GM23338 (cell line): ENCODE measurements around the gene SLC16A11. TPM values are rescaled to one million over a fixed set of nuclear protein-coding genes. Genes with fewer than 3 reads are reported as not detected.

Experiments used
- ATAC-seq: fragments of 200-7000 bp; cut with Tn5 transposase; 3 replicates; pipeline ENCODE4 v1.9.1; 2020
- DNase-seq: peaks from one replicate; pipeline ENCODE4 v3.0.0-alpha.2; 2015; ENCODE audit warnings: low spot score
- H2AFZ ChIP-seq: fragments of 200-600 bp; sonication (generic); 2 replicates; pipeline ENCODE4 v1.8.0; 2016; ENCODE audit warnings: antibody characterized with exemption, mild to moderate bottlenecking, moderate library complexity
- H3F3A ChIP-seq: fragments of 200-600 bp; sonication (generic); replicated peaks from 2 replicates; pipeline ENCODE4 v1.8.0; 2017; ENCODE audit warnings: antibody characterized with exemption, mixed run types, low read depth
- H3K27ac ChIP-seq: fragments of 200-600 bp; sonication (generic); 2 replicates; pipeline ENCODE4 v1.6.1; 2016; ENCODE audit warnings: low read depth
- H3K27me3 ChIP-seq: fragments of 200-600 bp; sonication (generic); 2 replicates; pipeline ENCODE4 v1.8.0; 2016; ENCODE audit warnings: mild to moderate bottlenecking, mixed run types, moderate library complexity; ENCODE audit not compliant: insufficient read depth
- H3K36me3 ChIP-seq: fragments of 200-600 bp; sonication (generic); 2 replicates; pipeline ENCODE4 v1.8.0; 2016; ENCODE audit warnings: mild to moderate bottlenecking; ENCODE audit not compliant: insufficient read depth
- H3K4me1 ChIP-seq: fragments of 200-600 bp; sonication (generic); 2 replicates; pipeline ENCODE4 v1.8.0; 2016; ENCODE audit warnings: mild to moderate bottlenecking, moderate library complexity; ENCODE audit not compliant: insufficient read depth
- H3K4me2 ChIP-seq: fragments of 200-600 bp; sonication (generic); 2 replicates; pipeline ENCODE4 v1.7.1; 2017; ENCODE audit warnings: mixed run types
- H3K4me3 ChIP-seq: fragments of 200-600 bp; sonication (generic); 2 replicates; pipeline ENCODE4 v1.6.1; 2016; ENCODE audit warnings: mixed run types
- H3K79me2 ChIP-seq: fragments of 200-600 bp; sonication (generic); replicated peaks from 2 replicates; pipeline ENCODE4 v1.8.0; 2017; ENCODE audit warnings: mild to moderate bottlenecking; ENCODE audit not compliant: insufficient read depth
- H3K9me2 ChIP-seq: fragments of 200-600 bp; sonication (generic); 2 replicates; pipeline ENCODE4 v1.8.0; 2017; ENCODE audit not compliant: insufficient read depth
- H4K20me1 ChIP-seq: fragments of 200-600 bp; sonication (generic); replicated peaks from 2 replicates; pipeline ENCODE4 v1.8.0; 2017; ENCODE audit warnings: mild to moderate bottlenecking; ENCODE audit not compliant: insufficient read depth
- H3K27ac Mint-ChIP-seq: 2 replicates; pipeline ENCODE4 v1.8.0; 2020; ENCODE audit warnings: inconsistent platforms, mild to moderate bottlenecking, moderate library complexity, mixed read lengths
- H3K27me3 Mint-ChIP-seq: 3 replicates; pipeline ENCODE4 v1.8.0; 2022; ENCODE audit warnings: low read depth, mild to moderate bottlenecking, moderate library complexity, mixed read lengths, inconsistent platforms; ENCODE audit not compliant: insufficient read depth, poor library complexity
- H3K36me3 Mint-ChIP-seq: 3 replicates; pipeline ENCODE4 v1.8.0; 2021; ENCODE audit warnings: low read depth, mild to moderate bottlenecking, inconsistent platforms, moderate library complexity, mixed read lengths
- H3K4me1 Mint-ChIP-seq: 3 replicates; pipeline ENCODE4 v1.8.0; 2020; ENCODE audit warnings: mild to moderate bottlenecking, inconsistent platforms, mixed read lengths
- H3K4me3 Mint-ChIP-seq: 3 replicates; pipeline ENCODE4 v1.8.0; 2021; ENCODE audit warnings: moderate library complexity, mild to moderate bottlenecking, inconsistent platforms, mixed read lengths
- H3K9me3 Mint-ChIP-seq: 3 replicates; pipeline ENCODE4 v1.8.0; 2020; ENCODE audit warnings: moderate library complexity, mild to moderate bottlenecking, inconsistent platforms, mixed read lengths
- CREB1 ChIP-seq: fragments of 250-450 bp; sonication (Bioruptor Pico); IDR thresholded peaks from 2 replicates; pipeline ENCODE4 v1.5.0; 2020; ENCODE audit warnings: low read depth, mild to moderate bottlenecking, moderate library complexity
- EZH2 ChIP-seq: fragments of 200-600 bp; sonication (generic); IDR thresholded peaks from one replicate; pipeline ENCODE4 v1.8.0; 2017; ENCODE audit warnings: antibody characterized with exemption, mild to moderate bottlenecking, low read depth; ENCODE audit not compliant: unreplicated experiment
- EZH2phosphoT487 ChIP-seq: fragments of 200-600 bp; sonication (generic); IDR thresholded peaks from one replicate; pipeline ENCODE4 v1.8.1; 2018; ENCODE audit warnings: antibody characterized with exemption; ENCODE audit not compliant: unreplicated experiment
- JUNB ChIP-seq: IDR thresholded peaks from one replicate; pipeline ENCODE4 v1.6.1; 2016; ENCODE audit warnings: antibody characterized with exemption; ENCODE audit not compliant: unreplicated experiment
- NANOG ChIP-seq: IDR thresholded peaks from 2 replicates; pipeline ENCODE4 v1.6.1; 2016; ENCODE audit warnings: antibody characterized with exemption, borderline replicate concordance
- POLR2AphosphoS5 ChIP-seq: IDR thresholded peaks from 2 replicates; pipeline ENCODE4 v1.6.1; 2016; ENCODE audit warnings: antibody characterized with exemption, low read depth
- STAT1 ChIP-seq: IDR thresholded peaks from one replicate; pipeline ENCODE4 v1.6.1; 2016; ENCODE audit warnings: antibody characterized with exemption; ENCODE audit not compliant: unreplicated experiment
- ZNF114 ChIP-seq: fragments of 250-450 bp; sonication (Bioruptor Pico); IDR thresholded peaks from 2 replicates; pipeline ENCODE4 v1.5.0; 2020; ENCODE audit warnings: mild to moderate bottlenecking, moderate library complexity
- ZNF331 ChIP-seq: fragments of 250-450 bp; sonication (Bioruptor Pico); IDR thresholded peaks from 2 replicates; pipeline ENCODE4 v1.5.0; 2020; ENCODE audit warnings: low read depth, mild to moderate bottlenecking, moderate library complexity
- polyA plus RNA-seq: library from polyadenylated mRNA; unstranded; fragments of >200 nt; fragmentation: Nextera tagmentation; extraction: Ambion mirVana; gene quantifications from 2 replicates; pipeline ENCODE4 v1.2.1, GENCODE V29; 2016
- total RNA-seq: library from RNA; depleted of rRNA; stranded (reverse); fragments of >200 nt; shearing (Covaris generic); gene quantifications from 2 replicates; pipeline ENCODE4 v1.2.3, GENCODE V29; 2014
- TF ChIP-seq, protein P1 (sequence below): IDR thresholded peaks from 2 replicates; pipeline ENCODE4 v1.6.1; 2016; ENCODE audit warnings: antibody characterized with exemption
- TF ChIP-seq, protein P2 (sequence below), 2 experiments: fragments of 200-600 bp in 1 of 2; sonication (generic) in 1 of 2; conservative IDR thresholded peaks; 2 replicates each; pipeline versions ENCODE4 v1.5.1 to v1.6.1; 2016 to 2017; ENCODE audit warnings: antibody characterized with exemption in 2 of 2, low read depth in 2 of 2, mild to moderate bottlenecking in 2 of 2, moderate library complexity in 1 of 2
- TF ChIP-seq, protein P3 (sequence below): IDR thresholded peaks from one replicate; pipeline ENCODE4 v1.6.1; 2018; ENCODE audit warnings: antibody characterized with exemption; ENCODE audit not compliant: unreplicated experiment

SLC16A11 gene
- total and polyA plus RNA-seq, 2 experiments from 2014 or later, result 0.42 to 0.68 TPM

DNA sequence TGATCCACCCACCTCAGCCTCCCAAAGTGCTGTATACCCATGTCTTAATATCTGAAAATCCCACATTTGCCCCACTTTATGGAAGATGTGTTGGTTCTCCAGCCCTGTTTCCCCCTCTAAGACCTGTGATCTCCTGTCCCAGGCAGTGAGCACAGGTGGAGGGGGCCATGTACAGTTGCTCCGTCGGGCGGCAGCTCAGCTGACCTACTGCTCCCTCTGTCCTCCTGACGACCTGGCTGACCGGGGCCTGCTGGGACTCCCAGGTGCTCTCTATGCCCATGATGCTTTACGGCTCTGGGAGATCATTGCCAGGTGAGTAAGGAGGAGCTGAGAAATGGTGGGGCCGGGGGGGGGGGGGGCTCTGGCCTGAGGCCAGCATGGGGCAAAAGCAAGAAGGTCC lies 38.2 kb downstream of the SLC16A11 start:
- Histone ChIP-seq H4K20me1 (peaks cover 14% of the 10 kb centered on the region; the same call in 1 of the 2 replicates), H3K27me3 (no peaks in the 10 kb centered on the region), H2AFZ (no peak overlapping the region), H3K9me2 (no peaks in the 10 kb centered on the region), H3K4me2 (no peak overlapping the region), H3K4me3 (no peak overlapping the region), H3K27ac (no peak overlapping the region), H3K36me3 (no peaks in the 10 kb centered on the region), H3F3A (0 out of 2 replicates have a peak, but pooled peaks cover 2% of the 10 kb centered on the region), H3K4me1 (no peaks in the 10 kb centered on the region), H3K79me2 (peaks cover 4% of the 10 kb centered on the region)
- Mint-ChIP-seq H3K4me1 (0 out of 3 replicates have a peak, but pooled peaks cover 4% of the 10 kb centered on the region), H3K9me3 (no peaks in the 10 kb centered on the region), H3K4me3 (no peak overlapping the region), H3K36me3 (peaks cover 12% of the 10 kb centered on the region), H3K27ac (no peak overlapping the region), H3K27me3 (peaks cover 5% of the 10 kb centered on the region)
- ATAC-seq, result no peak
- DNase-seq, result no peak
- TF ChIP-seq EZH2phosphoT487 (no peak), JUNB (no peak), ZNF114 (CRISPR knock-in tag) (no peak), STAT1 (no peak), CREB1 (CRISPR knock-in tag) (no peak), ZNF331 (no peak), NANOG (no peak), EZH2 (no peak), POLR2AphosphoS5 (no peak)
- TF ChIP-seq, protein P1, sequence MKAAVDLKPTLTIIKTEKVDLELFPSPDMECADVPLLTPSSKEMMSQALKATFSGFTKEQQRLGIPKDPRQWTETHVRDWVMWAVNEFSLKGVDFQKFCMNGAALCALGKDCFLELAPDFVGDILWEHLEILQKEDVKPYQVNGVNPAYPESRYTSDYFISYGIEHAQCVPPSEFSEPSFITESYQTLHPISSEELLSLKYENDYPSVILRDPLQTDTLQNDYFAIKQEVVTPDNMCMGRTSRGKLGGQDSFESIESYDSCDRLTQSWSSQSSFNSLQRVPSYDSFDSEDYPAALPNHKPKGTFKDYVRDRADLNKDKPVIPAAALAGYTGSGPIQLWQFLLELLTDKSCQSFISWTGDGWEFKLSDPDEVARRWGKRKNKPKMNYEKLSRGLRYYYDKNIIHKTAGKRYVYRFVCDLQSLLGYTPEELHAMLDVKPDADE, result no peak
- TF ChIP-seq, protein P2, sequence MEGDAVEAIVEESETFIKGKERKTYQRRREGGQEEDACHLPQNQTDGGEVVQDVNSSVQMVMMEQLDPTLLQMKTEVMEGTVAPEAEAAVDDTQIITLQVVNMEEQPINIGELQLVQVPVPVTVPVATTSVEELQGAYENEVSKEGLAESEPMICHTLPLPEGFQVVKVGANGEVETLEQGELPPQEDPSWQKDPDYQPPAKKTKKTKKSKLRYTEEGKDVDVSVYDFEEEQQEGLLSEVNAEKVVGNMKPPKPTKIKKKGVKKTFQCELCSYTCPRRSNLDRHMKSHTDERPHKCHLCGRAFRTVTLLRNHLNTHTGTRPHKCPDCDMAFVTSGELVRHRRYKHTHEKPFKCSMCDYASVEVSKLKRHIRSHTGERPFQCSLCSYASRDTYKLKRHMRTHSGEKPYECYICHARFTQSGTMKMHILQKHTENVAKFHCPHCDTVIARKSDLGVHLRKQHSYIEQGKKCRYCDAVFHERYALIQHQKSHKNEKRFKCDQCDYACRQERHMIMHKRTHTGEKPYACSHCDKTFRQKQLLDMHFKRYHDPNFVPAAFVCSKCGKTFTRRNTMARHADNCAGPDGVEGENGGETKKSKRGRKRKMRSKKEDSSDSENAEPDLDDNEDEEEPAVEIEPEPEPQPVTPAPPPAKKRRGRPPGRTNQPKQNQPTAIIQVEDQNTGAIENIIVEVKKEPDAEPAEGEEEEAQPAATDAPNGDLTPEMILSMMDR (conservative IDR thresholded peaks at IDR 0.05; ENCODE audit: low read depth in 2 of 2), result no peak
- TF ChIP-seq, protein P3, sequence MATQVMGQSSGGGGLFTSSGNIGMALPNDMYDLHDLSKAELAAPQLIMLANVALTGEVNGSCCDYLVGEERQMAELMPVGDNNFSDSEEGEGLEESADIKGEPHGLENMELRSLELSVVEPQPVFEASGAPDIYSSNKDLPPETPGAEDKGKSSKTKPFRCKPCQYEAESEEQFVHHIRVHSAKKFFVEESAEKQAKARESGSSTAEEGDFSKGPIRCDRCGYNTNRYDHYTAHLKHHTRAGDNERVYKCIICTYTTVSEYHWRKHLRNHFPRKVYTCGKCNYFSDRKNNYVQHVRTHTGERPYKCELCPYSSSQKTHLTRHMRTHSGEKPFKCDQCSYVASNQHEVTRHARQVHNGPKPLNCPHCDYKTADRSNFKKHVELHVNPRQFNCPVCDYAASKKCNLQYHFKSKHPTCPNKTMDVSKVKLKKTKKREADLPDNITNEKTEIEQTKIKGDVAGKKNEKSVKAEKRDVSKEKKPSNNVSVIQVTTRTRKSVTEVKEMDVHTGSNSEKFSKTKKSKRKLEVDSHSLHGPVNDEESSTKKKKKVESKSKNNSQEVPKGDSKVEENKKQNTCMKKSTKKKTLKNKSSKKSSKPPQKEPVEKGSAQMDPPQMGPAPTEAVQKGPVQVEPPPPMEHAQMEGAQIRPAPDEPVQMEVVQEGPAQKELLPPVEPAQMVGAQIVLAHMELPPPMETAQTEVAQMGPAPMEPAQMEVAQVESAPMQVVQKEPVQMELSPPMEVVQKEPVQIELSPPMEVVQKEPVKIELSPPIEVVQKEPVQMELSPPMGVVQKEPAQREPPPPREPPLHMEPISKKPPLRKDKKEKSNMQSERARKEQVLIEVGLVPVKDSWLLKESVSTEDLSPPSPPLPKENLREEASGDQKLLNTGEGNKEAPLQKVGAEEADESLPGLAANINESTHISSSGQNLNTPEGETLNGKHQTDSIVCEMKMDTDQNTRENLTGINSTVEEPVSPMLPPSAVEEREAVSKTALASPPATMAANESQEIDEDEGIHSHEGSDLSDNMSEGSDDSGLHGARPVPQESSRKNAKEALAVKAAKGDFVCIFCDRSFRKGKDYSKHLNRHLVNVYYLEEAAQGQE, result no peak
